Smooth muscle cell (in vitro differentiated cells): ENCODE measurements around the gene BMP4. TPM values are rescaled to one million over a fixed set of nuclear protein-coding genes. Genes with fewer than 3 reads are reported as not detected.

Source experiments
- DNase-seq: peaks from one replicate; lab custom pipeline; 2025; ENCODE audit not compliant: unreplicated experiment; lab: John Stamatoyannopoulos, UW
- H2AFZ ChIP-seq: fragments of 200-600 bp; sonication (generic); 2 replicates; pipeline ENCODE4 v1.6.0; 2016; ENCODE audit warnings: antibody characterized with exemption, low read depth, mild to moderate bottlenecking
- H3F3A ChIP-seq: fragments of 200-600 bp; sonication (generic); 2 replicates; pipeline ENCODE4 v1.6.0; 2017; ENCODE audit warnings: antibody characterized with exemption, low read depth
- H3K27ac ChIP-seq: fragments of 200-600 bp; sonication (generic); 2 replicates; pipeline ENCODE4 v1.5.1; 2016; ENCODE audit warnings: low read depth, mild to moderate bottlenecking
- H3K27me3 ChIP-seq: fragments of 200-600 bp; sonication (generic); 2 replicates; pipeline ENCODE4 v1.6.1; 2016; ENCODE audit warnings: low read depth, mild to moderate bottlenecking
- H3K36me3 ChIP-seq: fragments of 200-600 bp; sonication (generic); 2 replicates; pipeline ENCODE4 v1.5.1; 2016; ENCODE audit warnings: low read depth
- H3K4me1 ChIP-seq: fragments of 200-600 bp; sonication (generic); 2 replicates; pipeline ENCODE4 v1.5.1; 2016; ENCODE audit warnings: low read depth
- H3K4me2 ChIP-seq: fragments of 200-600 bp; sonication (generic); 2 replicates; pipeline ENCODE4 v1.6.0; 2016; ENCODE audit warnings: mild to moderate bottlenecking
- H3K4me3 ChIP-seq: fragments of 200-600 bp; sonication (generic); 2 replicates; pipeline ENCODE4 v1.5.1; 2016; ENCODE audit warnings: mild to moderate bottlenecking
- H3K79me2 ChIP-seq: fragments of 200-600 bp; sonication (generic); 2 replicates; pipeline ENCODE4 v1.6.0; 2016; ENCODE audit warnings: low read depth, mild to moderate bottlenecking
- H3K9ac ChIP-seq: fragments of 200-600 bp; sonication (generic); 2 replicates; pipeline ENCODE4 v1.6.0; 2016; ENCODE audit warnings: low read depth
- H3K9me3 ChIP-seq: fragments of 200-600 bp; sonication (generic); replicated peaks from 2 replicates; pipeline ENCODE4 v1.5.1; 2016; ENCODE audit warnings: low read depth
- H4K20me1 ChIP-seq: fragments of 200-600 bp; sonication (generic); 2 replicates; pipeline ENCODE4 v1.6.0; 2016; ENCODE audit warnings: low read depth
- whole genome bisulfite sequencing: methylation state at CpG from one replicate; pipeline ENCODE4 v1.1.7; 2016; ENCODE audit warnings: low lambda C conversion rate; 5-methylcytosine and 5-hydroxymethylcytosine counted together
- polyA plus RNA-seq: library from polyadenylated mRNA; unstranded; fragments of >200 nt; fragmentation: Nextera tagmentation; extraction: Ambion mirVana; gene quantifications from 2 replicates; pipeline ENCODE4 v1.2.1, GENCODE V29; 2016
- total RNA-seq: library from RNA; depleted of rRNA; stranded (reverse); fragments of >200 nt; gene quantifications from 2 replicates; pipeline ENCODE4 v1.2.3, GENCODE V29; 2014
- TF ChIP-seq, protein P1 (sequence below): fragments of 200-600 bp; sonication (generic); IDR thresholded peaks from 2 replicates; pipeline ENCODE4 v1.5.1; 2017; ENCODE audit warnings: borderline replicate concordance, mild to moderate bottlenecking, antibody characterized with exemption; ENCODE audit not compliant: insufficient read depth, poor library complexity, severe bottlenecking

BMP4 gene
- total and polyA plus RNA-seq, 2 experiments from 2014 or later: 30.5 to 38.2 TPM

DNA sequence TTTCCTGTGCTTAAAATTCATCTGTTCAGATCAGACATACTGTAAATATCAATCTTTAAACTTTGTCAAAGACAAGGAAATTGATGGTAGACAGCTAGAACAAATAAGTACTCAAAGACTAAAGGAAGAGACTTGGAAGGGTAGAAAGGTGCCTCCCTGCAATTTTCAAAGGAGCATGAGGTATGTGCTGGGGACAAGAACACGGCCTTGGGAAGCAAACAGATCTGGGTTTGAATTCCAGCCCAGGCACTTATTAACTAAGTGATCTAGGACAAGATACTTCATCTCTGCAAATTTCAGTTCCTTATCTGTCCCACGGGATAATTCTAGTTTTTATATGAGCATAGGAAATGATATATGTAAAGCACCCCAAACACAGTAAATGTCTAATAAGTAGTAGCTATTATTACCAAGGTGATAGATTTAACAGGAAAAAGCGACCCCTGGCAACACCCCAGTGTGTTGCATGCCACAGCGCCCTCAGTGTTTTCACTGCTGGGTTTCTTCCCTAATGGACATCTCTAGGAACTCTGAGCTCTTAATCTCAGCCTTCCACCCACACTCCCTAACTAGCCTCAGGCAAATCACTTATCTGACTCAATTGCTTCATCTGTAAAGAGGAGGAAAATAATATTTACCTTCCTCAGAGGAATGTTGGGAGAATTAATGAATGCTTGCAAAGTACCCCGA is 44.7 kb upstream of the BMP4 start:
- WGBS: 33% methylated on average over 5 of the region's 5 CpGs
- H3K4me2 ChIP-seq: peak overlapping the region; percentile 53
- H3K27me3 ChIP-seq: no peaks in the 10 kb centered on the region
- H3F3A ChIP-seq: peaks cover 18% of the 10 kb centered on the region
- peak overlapping the region; percentile 68 for H2AFZ ChIP-seq
- H3K36me3 ChIP-seq: no peaks in the 10 kb centered on the region
- peak overlapping the region; percentile 75 for H3K27ac ChIP-seq
- DNase-seq: no peak
- no peaks in the 10 kb centered on the region for H3K79me2 ChIP-seq
- no peaks in the 10 kb centered on the region for H4K20me1 ChIP-seq
- no peak overlapping the region for H3K9ac ChIP-seq
- peaks cover 32% of the 10 kb centered on the region for H3K4me1 ChIP-seq
- H3K9me3 ChIP-seq: no peaks in the 10 kb centered on the region
- TF ChIP-seq, protein P1, sequence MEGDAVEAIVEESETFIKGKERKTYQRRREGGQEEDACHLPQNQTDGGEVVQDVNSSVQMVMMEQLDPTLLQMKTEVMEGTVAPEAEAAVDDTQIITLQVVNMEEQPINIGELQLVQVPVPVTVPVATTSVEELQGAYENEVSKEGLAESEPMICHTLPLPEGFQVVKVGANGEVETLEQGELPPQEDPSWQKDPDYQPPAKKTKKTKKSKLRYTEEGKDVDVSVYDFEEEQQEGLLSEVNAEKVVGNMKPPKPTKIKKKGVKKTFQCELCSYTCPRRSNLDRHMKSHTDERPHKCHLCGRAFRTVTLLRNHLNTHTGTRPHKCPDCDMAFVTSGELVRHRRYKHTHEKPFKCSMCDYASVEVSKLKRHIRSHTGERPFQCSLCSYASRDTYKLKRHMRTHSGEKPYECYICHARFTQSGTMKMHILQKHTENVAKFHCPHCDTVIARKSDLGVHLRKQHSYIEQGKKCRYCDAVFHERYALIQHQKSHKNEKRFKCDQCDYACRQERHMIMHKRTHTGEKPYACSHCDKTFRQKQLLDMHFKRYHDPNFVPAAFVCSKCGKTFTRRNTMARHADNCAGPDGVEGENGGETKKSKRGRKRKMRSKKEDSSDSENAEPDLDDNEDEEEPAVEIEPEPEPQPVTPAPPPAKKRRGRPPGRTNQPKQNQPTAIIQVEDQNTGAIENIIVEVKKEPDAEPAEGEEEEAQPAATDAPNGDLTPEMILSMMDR: no peak
- H3K4me3 ChIP-seq: no peak overlapping the region

GRCh38 chr14:54000341-54000811 is 43.8 kb upstream of the BMP4 start:
- Histone ChIP-seq H3K36me3 (no peaks in the 10 kb centered on the region), H3K9me3 (no peaks in the 10 kb centered on the region), H3K27me3 (no peaks in the 10 kb centered on the region), H3F3A (peaks cover 18% of the 10 kb centered on the region), H2AFZ (peak overlapping the region; percentile 68), H3K9ac (no peak overlapping the region), H3K4me2 (peak overlapping the region; percentile 53), H3K27ac (peak overlapping the region; percentile 75), H4K20me1 (no peaks in the 10 kb centered on the region), H3K79me2 (no peaks in the 10 kb centered on the region), H3K4me3 (no peak overlapping the region), H3K4me1 (peaks cover 32% of the 10 kb centered on the region)
- no peak for DNase-seq
- TF ChIP-seq, protein P1: no peak
- WGBS: 30% methylated on average over 1 of the region's 1 CpG

GRCh38 chr14:53999061-53999488 is 42.5 kb upstream of the BMP4 start:
- TF ChIP-seq, protein P1: no peak
- Histone ChIP-seq H3K27ac (peak overlapping the region; percentile 34), H4K20me1 (no peaks in the 10 kb centered on the region), H3K9me3 (no peaks in the 10 kb centered on the region), H2AFZ (no peak overlapping the region), H3K79me2 (no peaks in the 10 kb centered on the region), H3F3A (peaks cover 18% of the 10 kb centered on the region), H3K36me3 (no peaks in the 10 kb centered on the region), H3K27me3 (no peaks in the 10 kb centered on the region), H3K4me2 (peak overlapping the region; percentile 55), H3K9ac (no peak overlapping the region), H3K4me3 (no peak overlapping the region), H3K4me1 (peaks cover 32% of the 10 kb centered on the region)
- WGBS: 8% methylated on average over 5 of the region's 5 CpGs
- no peak for DNase-seq

- Histone ChIP-seq H3F3A (peaks cover 13% of the 10 kb centered on the region), H3K9ac (no peak overlapping the region), H3K27me3 (no peaks in the 10 kb centered on the region), H4K20me1 (no peaks in the 10 kb centered on the region), H3K36me3 (no peaks in the 10 kb centered on the region), H3K4me3 (no peak overlapping the region), H3K4me1 (peaks cover 19% of the 10 kb centered on the region), H3K4me2 (no peak overlapping the region), H3K79me2 (no peaks in the 10 kb centered on the region), H3K27ac (no peak overlapping the region), H2AFZ (no peak overlapping the region), H3K9me3 (no peaks in the 10 kb centered on the region)
- 100% methylated on average over 1 of the region's 1 CpG for WGBS
- TF ChIP-seq, protein P1: no peak
- DNase-seq: no peak
Measured at GRCh38 chr14:53996041-53996440, 39.4 kb upstream of the BMP4 start.
